ENCODE measurements around the gene MPO.
A peak's percentile ranks its signal among the peaks of the same experiment; 100 is the strongest.

MPO gene

DNA sequence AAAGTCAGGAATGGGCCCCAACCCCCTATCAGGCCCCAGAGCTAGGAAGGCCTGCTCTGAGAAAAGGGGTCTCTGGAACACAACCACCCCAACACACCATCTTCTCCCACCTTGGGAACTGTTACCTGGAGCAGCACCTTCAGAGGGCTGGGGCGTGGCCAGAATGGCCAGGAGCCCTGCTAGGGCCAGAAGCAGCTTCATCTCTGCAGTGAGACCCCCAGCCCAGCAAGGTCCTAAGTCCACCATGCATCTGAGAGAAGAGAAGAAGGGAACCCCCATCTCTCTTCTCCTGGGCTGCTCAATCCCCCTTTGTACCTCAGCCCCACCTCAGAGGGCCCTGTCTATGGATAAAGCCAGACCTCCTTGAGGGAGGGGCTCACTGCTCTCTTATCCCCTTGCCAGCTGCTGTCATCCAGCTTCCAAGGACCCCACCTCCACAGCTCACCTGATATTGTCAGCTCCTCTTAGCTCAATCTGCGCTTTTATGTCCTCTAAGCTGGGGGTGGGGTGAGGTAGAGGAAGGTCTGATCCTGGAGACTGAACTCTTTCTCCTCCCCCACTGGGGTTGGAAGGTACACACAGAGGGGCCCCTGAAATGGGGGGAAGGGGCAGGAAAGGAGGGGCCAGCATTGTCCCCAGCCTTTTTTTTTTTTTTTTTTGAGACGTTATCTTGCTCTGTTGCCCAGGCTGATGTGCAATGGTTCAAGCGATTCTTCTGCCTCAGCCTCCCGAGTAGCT, at the start of gene MPO:
MPO (minus strand) TSS at position 456 of the 738 bp plus-strand sequence; CDS start at position 279, 177 bp downstream.
- no peak for DNase-seq (ENCODE audit: low read depth in 3 of 3)

- DNase-seq (ENCODE audit: low read depth in 3 of 3) = peak in 1 of 3 experiments; percentile 50
These were observed 49.2 kb upstream of the MPO start for GRCh38 chr17:58329810-58330537.

DNA sequence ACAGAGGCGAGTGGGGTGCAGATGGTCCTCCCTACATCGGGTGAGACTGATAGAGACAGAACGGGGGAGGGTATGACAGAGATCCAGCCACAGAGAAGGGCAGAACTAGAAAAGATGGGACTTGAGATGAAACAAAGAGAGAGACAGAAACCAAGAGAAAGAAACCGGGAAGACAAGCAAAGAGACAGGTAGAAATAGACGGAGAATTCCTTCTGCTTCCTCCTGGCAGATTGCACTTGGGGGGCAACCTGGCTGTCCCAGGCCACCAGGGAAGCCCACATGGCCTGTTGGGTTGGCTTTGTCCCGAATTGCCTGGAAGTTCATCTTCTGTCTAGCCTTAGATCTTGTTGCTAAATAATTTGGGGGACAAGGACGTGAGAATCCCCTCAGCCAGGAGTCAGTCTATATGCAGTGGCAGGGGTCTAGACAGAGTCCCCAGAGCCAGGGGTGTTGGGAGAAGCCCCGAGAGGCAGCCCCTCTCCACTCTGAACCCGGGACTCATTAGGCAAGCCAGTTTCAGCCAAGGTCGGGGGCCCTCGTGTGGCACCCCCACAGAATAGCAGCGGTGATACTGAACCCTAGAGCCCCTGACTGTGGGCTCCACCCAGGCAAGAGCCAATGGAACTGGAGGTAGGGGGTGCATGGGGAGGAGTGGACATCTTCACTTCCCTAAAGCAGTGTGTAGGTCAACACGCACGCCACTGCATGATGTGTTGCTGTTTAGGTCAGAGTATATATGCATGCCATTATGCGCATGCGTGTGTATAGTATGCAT, 48.5 kb upstream of the MPO start:
- peak; percentile 78 to 90 (median 81) for DNase-seq (ENCODE audit: low read depth in 3 of 3)

DNA sequence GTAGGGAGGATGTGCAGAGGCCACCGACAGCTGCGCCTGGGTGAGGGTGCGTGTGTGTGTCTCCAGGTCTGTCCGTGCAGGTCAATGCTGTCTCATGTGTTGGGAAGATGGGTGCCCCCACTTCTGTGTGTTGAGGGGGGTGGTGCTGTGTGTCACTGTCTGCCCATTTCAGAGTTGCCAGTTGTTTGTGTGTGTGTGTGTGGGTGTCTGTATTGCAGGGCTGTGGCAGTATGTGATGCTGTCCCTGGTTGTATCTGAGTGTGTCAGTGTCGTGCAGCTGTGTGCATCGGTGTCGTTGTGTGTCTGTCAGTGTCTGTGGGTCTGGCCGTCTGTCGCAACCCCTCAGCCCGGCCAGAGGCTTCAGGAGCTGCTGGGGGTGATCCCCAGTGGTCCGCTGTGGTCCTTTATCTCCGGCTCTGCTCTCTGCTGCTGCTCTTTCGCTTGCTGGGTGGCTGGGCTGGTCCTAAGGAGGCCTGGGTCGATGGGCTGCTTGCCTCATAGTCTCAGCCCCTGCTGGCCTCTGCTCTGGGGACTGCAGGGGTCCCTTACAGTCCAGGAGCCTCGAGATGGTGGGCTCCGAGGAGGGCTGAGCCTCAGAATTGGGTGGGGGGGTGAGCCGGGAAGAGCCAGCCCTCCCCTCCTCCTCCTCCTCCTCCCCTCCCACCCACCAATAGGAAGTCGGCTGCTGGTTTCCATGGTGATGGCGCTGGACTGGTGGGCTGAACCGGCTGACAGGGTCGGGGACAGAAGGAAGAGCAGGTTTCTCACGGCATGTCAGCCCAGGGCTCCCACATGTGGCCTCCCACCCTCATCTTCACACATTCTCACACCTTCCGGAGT, 47.7 kb upstream of the MPO start, which contains the start of gene TSPOAP1:
TSPOAP1 (minus strand) TSS at position 601 of the 840 bp plus-strand sequence. CDS start 875 bp downstream, outside the sequence.
- peak; percentile 74 to 89 (median 76) for DNase-seq (ENCODE audit: low read depth in 3 of 3)

- DNase-seq (ENCODE audit: low read depth in 3 of 3) = peak in 1 of 3 experiments; percentile 65
These were observed 46.8 kb upstream of the MPO start for GRCh38 chr17:58327363-58328194.

DNA sequence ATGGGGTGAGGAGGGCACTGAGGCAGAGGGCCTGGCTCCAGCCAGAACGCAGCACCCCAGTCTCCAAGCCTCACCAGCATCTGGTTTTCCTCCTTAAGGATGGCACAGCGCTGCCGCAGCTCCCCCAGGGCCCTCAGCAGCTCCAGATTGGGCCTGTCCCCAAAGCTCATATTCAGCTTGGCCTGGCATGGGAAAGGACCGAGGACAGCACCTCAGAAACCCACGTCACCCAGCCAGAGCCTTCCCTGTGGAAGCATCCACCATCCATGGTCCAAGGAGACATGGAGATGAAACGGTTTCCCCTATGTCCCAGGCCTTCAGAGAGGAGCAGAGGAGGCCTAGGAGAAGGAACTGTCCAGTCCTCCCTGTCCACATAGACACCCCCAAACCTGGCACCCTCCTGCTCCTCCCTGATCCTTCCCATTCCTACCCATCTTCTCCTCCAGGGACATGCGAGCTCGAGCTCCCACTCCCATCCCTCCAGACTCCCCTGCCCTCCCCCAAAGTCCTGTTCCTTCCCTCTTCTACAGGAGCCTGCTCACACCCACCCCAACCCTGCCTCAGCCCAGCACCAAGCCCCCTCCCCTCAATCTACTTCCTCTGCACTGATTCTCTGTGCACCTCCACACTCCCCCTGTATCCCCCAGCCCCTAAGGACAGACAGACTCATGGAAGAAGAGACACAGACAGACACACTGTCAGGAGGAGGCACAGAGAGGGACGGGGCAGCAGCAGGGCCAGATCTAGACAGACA, 46.1 kb upstream of the MPO start:
- no peak for DNase-seq (ENCODE audit: low read depth in 3 of 3)

DNA sequence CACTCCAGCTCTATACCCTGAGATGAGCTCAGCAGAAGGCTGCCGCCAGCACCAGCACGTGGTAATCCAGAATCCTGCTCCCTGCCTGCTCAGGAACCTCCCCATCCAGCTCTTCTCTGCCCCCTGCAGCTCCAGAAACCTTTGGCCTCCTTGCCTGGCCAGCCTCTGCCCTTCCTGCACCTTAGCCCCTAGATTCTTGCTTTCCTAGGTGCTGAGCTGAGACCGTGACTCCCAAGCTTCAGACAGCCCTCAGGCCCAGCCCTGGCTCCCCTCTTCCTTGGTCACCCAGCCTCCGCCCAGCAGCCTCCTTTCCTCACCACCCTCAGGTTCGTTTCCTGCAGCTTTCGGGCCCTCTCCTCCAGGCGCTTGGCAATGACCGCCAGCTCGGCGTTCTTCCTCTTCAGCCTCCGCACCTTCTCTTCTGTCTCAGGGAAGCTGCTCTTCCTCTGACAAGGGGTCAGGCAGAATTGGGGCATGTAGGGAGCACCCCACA, 45.3 kb upstream of the MPO start:
- no peak for DNase-seq (ENCODE audit: low read depth in 3 of 3)

- DNase-seq (ENCODE audit: low read depth in 3 of 3) = no peak
These were observed 44.6 kb upstream of the MPO start for GRCh38 chr17:58325289-58325726.

DNA sequence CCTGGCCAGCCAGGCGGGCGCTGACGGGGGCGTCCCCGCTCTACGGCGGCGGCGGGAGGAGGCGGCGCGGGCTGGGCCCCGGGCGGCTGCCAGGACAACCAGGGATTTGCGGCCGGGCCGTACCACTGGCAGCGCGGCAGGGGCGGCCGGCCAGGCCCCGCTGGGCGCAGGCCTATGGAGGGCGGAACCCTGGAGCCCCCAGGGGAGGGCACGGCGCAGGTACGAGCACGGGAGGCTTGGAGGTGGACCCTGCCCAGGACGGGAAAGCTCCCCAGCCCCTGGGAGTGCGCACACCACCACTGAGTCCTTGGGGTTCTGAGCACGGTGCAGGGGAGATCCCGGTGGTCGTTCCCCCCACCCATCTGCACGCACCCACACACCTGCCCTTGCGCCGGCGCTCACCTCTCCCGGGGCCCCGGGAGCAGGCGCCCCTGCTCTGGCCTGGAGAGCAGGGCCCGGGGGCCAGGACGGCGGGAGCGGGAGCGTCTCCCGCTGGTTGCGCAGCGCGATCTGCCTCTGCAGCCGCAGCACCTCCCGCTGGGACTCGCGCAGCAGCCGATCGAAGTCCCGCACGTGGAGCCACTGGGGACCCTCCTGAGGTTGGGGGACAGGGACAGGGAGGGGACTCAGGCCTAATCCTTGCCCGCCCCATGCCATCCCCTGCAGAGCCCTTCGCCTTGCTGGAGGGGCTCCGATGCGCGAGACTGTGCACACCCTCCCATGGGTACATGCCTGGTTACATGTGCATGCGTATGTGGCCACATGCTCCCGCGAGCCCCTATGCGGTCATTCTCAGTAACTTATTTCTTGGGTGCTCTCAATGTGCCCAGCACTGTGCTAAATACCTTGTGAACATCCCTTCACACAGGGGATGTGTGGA, 43.9 kb upstream of the MPO start:
- no peak for DNase-seq (ENCODE audit: low read depth in 3 of 3)

GRCh38 chr17:58324056-58324408, 43.3 kb upstream of the MPO start:
- DNase-seq (ENCODE audit: low read depth in 3 of 3) = no peak

GRCh38 chr17:58323366-58324055, 42.8 kb upstream of the MPO start:
- DNase-seq (ENCODE audit: low read depth in 3 of 3) = no peak

GRCh38 chr17:58322581-58323185, 41.9 kb upstream of the MPO start:
- DNase-seq (ENCODE audit: low read depth in 3 of 3) = no peak

DNA sequence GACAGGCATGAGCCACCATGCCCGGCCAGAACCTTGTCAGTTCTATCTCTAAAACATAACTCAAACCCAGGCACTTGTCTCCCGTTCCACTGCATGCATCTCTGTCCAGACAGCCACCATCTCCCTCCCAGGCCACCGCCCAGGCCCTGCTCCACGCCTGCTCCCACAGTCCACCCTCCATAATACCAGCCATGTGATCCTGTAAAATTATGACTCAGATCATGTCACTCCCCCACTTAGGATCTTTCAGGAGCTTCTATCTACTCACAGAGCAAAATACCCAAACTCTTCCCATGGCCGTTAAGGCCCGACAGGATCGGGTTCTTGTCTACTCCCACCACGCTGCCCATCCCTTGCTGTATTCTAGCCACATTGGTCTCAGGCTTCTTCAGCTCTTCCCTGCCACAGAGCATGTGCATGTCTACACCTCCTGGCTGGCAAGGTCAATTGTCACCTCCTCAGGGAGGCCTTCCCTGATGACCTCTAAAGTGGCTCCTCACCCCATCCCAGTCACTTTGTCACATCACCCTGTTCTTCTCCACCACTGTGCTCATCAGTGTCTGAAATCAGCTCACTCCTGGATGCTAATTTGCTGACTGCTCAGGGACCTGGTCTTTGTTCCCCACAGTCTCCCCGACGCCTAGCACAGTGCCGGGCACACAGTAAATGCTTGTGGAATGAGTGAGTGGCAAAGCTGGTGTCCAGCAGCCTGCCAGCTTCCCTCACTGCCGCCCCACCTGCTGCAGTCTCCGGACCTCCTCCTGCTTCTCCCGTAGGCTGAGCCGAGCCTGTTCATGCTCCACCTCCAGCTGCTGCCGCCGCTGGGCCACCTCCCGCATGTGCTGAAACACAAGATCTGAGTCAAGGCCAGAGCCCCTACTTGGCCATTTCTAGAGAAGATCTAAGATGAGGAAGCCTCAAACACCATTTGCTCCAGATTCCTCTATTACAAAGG, 41.1 kb upstream of the MPO start:
- no peak for DNase-seq (ENCODE audit: low read depth in 3 of 3)

GRCh38 chr17:58320570-58321323, 40.0 kb upstream of the MPO start:
- no peak for DNase-seq (ENCODE audit: low read depth in 3 of 3)

GRCh38 chr17:58320163-58320558, 39.4 kb upstream of the MPO start:
- no peak for DNase-seq (ENCODE audit: low read depth in 3 of 3)
